ENCODE data around the gene TMEM229B. TPM values are rescaled to one million over a fixed set of nuclear protein-coding genes. Genes with fewer than 3 reads are reported as not detected.

Gene TMEM229B
- 0.57 and 1.0 TPM in 2 replicates for total RNA-seq

DNA sequence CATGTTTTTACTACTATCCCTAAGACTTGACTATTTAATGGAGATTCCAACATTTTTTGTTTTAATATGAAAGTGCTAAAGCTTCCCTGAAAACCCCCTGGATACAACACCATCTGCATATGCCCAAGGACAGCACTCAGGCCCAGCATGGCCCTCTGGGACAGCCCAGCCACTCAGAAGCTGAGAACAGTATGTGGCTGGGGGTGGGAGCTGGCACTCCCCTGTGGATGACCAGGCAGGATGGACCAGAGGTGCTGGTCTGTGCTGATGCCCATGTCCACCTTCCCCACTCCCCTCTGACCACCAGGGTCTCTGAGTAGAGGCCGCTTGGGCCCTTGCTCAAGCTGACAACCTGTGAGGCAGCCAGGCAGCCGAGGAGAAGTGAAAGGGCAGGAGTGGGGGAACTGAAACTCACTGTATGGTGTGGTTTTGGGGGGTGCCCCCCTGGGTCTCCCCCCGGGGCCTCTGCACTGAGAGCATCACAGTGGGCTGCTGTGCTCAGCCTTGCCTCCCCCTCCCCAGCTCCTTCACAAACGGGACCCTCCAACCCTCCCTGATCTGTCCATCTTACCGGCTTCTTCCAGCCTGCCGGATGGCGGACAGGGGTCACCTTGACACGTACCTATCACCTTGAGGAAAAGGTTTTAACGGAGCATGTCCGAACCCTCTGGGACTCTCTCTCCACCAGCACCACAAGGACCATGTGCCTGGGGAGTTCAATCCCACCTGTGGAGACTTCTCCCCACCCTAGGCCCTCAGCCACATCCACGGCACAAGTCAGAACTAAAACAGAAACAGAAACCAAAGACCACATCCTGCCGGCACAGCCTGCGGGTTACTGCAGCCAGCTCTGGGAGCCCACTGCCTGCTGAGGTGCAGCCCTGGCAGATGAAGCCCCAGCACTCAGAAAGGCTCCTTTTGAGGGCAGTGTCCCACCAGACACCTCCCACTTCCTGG lies at the start of gene TMEM229B:
TMEM229B (minus strand) TSS at position 785 of the 957 bp plus-strand sequence. CDS start 14,798 bp downstream, outside the sequence.

DNA sequence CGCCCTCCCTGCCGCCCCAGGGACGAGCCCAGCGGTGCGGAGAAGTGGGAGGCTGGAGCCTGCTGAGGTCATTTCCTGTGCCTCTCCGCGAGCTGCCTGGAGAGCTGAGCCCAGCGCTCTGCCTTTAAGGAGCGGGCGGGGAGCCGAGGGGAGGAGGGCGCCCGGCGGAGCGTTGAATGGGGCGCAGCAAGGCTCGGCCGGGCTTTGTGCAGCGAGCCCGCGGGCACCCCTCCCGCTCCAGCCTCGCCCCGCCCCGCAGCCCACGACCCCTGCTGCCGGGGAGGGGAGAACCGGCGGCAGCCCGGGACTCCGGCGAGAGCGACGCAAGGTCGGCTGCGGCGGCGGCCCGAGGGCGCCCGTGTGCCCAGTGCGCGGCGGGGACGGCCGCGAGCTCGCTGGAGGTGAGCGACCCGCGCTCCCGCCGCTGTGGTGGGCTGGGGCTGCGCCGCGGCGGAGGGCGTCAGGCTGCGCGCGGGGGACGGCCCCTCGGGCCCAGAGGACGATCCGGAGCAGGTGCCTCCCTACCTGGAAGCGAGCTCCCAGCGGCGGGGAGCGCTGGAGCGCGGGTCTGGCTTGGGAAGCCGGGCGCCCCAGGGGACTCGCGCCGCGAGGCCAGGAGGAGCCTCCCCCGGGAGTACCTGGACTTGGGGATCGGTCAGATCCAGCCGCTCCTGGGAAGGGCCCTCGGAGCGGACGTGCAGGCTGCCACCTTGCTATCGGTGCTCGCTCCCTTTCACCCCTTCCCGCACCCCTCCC lies 44.7 kb upstream of the TMEM229B start, which contains the start of gene PLEKHH1:
PLEKHH1 (plus strand) TSS at position 293 of the 756 bp plus-strand sequence. CDS start 8,578 bp downstream, outside the sequence.

Other genes with a start within 250 kb of the TMEM229B start
- 22.2 and 28.2 TPM in 2 replicates for gene PALS1, start 247.3 kb downstream of the TMEM229B start, total RNA-seq
- 116 and 132 TPM in 2 replicates for gene ATP6V1D, start 128.9 kb downstream of the TMEM229B start, total RNA-seq
- gene EIF2S1, start 128.4 kb downstream of the TMEM229B start, total RNA-seq: 187 and 238 TPM in 2 replicates
- 3.0 and 3.7 TPM in 2 replicates for gene PLEK2, start 76.6 kb downstream of the TMEM229B start, total RNA-seq
- gene PLEKHH1, start 44.6 kb upstream of the TMEM229B start, total RNA-seq: 0.14 and 0.18 TPM in 2 replicates
- 11.1 and 11.9 TPM in 2 replicates for gene PIGH, start 111.5 kb upstream of the TMEM229B start, total RNA-seq
- gene ARG2, start 131.2 kb upstream of the TMEM229B start, total RNA-seq: 2.6 and 3.1 TPM in 2 replicates
- gene VTI1B, start 185.9 kb upstream of the TMEM229B start, total RNA-seq: 68.1 and 87.6 TPM in 2 replicates
- gene RDH11, start 207.0 kb upstream of the TMEM229B start, total RNA-seq: 116 and 125 TPM in 2 replicates
- gene RDH12, start 213.2 kb upstream of the TMEM229B start, total RNA-seq: not detected in 2 replicates